HK-2 (cell line): ENCODE data around the gene CHADL.
A peak's percentile ranks its signal among the peaks of the same experiment; 100 is the strongest.
"Not testable (repeated sequence)": the region's sequence is repeated elsewhere in the genome, so short reads cannot be mapped to it uniquely, and the experiment has no call there.

Experiments used
- DNase-seq: peaks from one replicate; pipeline ENCODE4 v3.0.0-alpha.2; 2018; ENCODE audit not compliant: unreplicated experiment

CHADL gene

DNA sequence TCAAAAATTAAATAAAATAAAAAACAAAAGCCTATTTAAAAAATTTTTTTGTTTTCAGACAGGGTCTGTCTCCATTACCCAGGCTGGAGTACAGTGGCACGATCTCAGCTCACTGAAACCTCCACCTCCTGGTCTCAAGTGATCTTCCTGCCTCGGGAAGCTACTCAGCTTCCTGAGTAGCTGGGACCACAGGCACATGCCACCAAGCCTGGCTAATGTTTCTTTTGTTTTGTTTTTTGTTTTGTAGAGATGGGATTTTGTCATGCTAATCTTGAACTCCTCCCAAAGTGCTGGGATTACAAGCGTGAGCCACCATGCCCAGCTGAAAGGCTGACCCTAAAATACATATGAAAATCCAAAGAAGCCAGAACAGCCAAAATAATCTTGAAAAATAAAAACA is 56.1 kb downstream of the CHADL start:
- no peak for DNase-seq

DNA sequence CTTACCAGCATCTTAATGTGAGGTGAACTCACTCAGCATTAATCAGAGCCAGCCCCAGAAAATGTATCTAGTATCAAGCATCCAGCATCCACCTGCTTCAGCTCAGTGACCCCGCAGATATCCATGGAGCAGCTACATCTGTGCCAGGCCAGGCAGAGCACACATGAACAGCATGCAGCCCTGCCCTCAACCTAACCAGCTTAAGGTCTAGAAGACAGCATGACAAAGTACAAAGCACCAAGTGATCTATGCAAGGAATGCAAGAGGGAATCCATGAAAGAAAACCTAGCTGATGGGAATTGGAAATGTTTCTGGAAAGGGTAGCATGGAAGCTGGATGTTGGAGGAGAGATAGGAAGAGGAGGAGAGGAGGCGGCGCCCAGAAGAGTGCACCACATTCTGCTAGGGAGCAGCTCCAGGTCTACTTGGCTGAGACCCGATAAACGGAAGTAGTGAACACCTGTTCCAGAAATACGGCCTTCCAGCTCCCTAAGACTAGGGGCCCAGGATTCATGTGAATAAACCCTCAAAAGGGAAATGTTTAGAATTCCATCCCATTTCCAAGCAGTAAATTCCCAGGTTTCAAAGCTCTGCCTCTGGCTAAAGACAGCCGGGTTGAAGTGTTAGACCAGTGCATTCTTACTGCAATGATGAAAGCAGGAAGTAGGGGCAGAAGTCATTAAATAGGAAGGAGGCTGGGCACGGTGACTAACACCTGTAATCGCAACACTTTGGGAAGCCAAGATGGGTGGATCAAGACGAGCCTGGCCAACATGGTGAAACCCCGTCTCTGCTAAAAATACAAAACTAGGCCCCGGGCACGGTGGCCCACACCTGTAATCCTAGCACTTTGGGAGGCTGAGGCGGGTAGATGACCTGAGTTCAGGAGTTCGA is 59.1 kb downstream of the CHADL start:
- DNase-seq = peak; percentile 24

DNA sequence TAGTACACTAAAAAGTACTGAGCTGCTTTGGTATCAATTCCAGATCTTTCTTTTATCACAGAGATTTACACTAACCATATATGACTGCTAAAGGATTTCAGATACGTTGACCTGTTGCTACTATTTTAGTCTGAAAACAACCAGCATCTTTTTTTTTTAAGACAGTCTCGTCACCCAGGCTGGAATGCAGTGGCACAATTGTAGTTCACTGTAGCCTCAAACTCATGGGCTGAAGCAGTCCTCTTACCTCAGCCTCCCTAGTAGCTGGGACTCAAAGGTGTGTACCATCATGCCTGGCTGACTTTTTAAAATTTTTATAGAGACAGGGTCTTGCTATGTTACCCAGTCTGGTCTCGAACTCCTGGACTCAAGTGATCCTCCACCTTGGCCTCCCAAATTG is 59.8 kb downstream of the CHADL start:
- DNase-seq = no peak

DNA sequence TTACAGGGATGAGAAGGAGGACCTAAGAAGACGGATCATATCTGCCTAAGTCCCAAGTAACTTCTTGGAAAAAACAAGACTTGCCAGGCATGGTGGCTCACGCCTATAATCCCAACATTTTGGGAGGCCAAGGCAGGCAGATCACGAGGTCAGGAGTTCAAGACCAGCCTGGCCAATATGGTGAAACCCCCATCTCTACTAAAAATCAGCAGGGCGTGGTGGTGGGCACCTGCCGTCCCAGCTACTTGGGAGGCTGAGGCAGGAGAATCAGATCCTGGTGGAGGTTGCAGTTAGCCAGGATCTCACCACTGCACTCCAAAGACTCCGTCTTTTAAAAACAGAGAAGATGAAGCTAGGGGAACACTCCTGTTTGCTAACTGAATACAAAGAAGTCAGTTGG is 60.4 kb downstream of the CHADL start:
- DNase-seq = not testable (repeated sequence)
